Measurements from ENCODE around the gene EPPIN.

Gene EPPIN

DNA sequence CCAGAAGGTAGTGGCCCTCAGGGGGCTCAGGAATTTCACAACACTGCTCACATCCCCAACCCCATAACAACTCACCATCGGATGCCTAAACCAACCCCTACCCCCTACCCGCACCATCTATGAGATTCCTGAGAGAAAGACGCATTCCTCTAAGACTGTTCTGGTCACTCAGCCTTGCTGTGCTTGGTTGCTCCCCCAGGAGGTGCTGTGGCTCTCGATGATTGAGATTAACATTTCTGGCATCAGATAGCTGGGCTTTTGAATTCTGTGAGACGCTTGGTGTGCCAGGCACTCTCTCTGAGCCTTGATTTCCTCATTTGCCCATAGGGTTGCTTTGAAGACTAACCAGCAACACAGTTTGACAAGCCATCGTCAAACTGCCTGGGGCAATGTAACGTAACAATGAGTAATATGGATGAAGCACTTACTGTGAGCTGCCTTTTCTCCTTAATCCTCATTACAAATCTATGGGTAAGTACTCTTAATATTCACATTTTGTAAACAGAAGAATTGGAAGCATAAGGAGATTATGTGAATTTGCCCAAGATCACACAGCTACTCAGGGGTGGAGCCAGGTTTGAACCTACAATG is 8.9 kb downstream of the EPPIN start:
- ATAC-seq (no peak), DNase-seq (no peak)

- ATAC-seq (no peak), DNase-seq (no peak)
Measured at GRCh38 chr20:45527294-45527693, 19.9 kb downstream of the EPPIN start.

DNA sequence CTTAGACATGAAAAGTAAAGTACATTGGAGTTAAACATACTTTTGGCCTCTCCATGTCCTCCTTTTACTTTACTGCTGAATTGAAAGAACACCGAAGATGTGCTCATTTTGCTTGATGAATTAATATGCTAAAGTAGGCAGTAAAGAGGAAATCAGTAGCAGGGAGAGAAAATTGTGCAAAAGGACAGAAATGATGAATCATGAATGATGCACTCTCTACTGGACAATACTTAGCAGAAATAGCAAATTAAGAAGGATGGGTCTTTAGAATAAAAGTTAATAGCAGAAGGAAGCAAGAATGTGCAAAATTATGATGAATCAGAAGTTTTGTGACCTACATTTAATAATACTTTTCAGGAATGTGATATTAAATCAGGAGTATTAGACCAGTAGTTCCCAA is 23.4 kb downstream of the EPPIN start:
- ATAC-seq (no peak), DNase-seq (no peak)

GRCh38 chr20:45518282-45518681 is 28.9 kb downstream of the EPPIN start:
- DNase-seq (no peak), ATAC-seq (no peak)

DNA sequence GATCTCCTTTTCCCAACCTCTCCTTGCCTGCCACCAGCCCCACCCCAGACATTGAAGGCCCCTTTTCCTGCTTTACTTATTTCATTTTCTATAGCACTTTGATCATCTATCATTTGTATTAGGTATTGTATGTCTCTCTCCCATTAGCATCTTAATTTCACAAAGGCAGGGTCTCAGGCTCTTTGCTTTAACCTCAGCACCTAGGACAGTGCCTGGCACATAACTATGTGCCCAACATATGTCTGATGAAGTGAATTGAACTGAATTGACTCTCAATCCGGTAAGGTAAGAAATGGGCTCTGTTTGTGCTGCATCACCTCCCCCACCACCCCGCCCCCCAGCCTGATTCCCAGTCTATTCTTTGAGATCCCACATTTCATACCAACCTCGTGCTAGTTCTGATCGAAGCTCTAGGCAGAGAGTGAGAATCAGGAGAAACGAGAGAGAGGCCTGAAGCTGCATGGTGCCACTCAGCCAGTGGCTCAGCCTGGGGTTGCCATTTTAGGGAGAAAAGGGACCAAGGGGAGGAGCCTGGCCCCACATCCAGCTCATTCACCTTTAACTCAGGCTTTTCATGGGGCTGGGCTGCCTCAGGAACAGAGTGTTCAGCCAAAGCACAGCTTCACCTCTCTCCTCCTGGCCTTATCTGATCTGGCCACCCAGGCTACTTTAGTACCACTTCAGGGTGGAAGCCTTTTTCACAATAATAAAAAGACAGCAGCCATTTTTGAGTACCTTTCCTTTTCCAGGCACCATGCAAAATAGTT is 31.9 kb downstream of the EPPIN start, which contains the start of gene SPINT3:
SPINT3 (minus strand) TSS at position 476 of the 767 bp plus-strand sequence; CDS start at position 462, 14 bp downstream.
- ATAC-seq (no peak), DNase-seq (no peak)

- ATAC-seq (no peak), DNase-seq (no peak)
Measured at GRCh38 chr20:45510242-45510862, 36.8 kb downstream of the EPPIN start.

- ATAC-seq (no peak), DNase-seq (no peak)
Measured at GRCh38 chr20:45509091-45509490, 38.1 kb downstream of the EPPIN start.

DNA sequence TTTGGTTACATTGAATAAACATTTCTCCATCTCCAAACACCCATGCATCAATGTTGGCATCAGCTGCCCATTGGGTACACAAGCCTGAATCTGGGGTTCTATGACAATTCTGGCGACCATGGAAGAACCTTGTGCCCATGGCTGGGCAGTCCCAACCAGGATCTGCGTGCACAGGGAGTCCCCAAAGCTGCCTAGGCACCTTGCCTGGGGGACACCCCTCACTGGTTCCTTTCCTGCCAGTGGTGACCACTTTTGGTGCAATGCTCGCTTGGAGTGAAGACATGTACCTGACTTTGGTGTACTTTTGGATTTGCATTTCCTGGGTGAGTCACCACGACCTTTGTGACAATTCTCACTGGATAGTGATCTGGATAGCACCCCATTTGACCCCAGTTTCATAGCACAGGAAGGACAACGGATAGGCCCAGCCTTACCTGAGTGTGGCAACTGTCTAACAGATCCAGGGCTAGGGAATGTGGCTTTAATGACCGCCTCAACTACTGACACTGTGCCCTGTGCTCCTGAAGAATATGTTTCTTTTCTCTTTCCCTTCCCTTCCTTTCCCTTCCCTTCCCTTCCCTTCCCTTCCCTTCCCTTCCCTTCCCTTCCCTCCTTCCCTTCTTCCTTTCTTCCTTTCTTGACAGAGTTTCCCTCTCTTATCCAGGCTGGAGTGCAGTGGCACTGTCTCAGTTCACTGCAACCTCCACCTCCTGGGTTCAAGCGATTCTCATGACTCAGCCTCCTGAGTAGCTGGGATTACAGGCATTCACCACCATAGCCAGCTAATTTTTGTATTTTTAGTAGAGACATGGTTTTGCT is 38.9 kb downstream of the EPPIN start:
- ATAC-seq (peak; percentile 23), DNase-seq (peak; percentile 7)

- ATAC-seq (peak; percentile 77), DNase-seq (no peak)
Measured at GRCh38 chr20:45507011-45507820, 40.0 kb downstream of the EPPIN start.

DNA sequence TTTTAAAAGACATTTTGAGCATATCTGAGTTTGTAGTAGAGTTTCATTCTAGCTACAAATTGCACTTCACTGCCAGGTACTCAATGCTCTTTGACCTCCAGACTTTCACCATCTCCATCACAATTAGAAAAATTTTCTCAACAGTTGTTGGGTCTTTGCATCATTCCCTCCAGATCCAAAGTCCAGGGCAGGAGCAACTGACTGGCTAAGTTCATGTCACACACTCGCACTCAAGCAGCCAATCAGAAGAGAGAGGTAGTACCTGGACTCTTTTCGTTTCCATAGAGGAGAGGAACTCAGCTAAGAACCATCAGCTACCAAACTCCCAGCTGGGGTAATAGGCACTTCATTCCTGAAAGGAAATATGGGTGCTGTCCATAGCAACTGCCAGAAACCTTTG is 40.8 kb downstream of the EPPIN start:
- ATAC-seq = no peak
- no peak for DNase-seq

GRCh38 chr20:45503403-45503802 is 43.8 kb downstream of the EPPIN start:
- DNase-seq (no peak), ATAC-seq (no peak)

- no peak for DNase-seq
- ATAC-seq = no peak
Measured at GRCh38 chr20:45502561-45502960, 44.6 kb downstream of the EPPIN start.

DNA sequence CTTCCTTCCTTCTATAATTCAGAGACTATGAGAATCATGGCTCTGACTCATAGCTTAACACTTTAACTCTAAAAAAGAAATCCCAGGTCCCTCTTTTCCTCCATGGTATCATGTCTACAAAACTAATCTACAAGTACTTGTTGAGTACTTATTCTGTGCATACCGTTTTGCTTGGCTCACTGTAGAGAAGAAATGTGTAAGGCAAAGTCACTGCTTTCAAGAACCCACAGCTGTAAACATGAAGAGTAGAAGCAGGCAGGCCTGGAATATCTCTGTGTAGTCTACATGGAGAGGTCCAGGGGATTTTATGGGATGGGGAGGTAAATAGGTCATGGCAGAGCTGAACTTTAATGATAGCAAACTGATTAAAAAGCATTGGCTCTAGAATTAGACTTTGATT is 45.6 kb downstream of the EPPIN start:
- no peak for DNase-seq
- ATAC-seq = no peak

GRCh38 chr20:45500022-45500421 is 47.2 kb downstream of the EPPIN start:
- no peak for ATAC-seq
- no peak for DNase-seq

DNA sequence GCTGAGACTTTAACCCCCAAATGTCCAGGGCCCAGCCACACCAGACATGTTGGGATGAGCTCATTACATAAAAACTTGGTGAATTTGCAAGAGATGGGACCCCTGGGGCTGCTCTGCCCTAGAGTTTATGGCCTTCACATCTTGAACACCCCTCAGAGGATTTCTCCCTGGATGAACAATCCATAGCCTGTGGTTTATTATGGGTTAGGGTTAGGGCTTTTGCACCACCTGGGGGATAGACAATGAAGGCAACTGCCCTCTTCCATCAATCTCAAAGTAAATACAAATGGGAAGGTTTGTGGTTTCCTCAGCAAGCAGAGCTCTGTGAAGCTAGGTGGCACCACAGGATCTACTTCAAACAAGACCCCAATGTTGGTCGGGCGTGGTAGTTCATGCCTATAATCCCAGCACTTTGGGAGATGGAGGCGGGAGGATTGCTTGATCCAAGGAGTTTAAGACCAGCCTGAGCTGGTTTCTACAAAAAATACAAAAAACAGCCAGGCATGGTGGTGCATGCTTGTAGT is 49.2 kb downstream of the EPPIN start:
- DNase-seq (no peak), ATAC-seq (no peak)

DNA sequence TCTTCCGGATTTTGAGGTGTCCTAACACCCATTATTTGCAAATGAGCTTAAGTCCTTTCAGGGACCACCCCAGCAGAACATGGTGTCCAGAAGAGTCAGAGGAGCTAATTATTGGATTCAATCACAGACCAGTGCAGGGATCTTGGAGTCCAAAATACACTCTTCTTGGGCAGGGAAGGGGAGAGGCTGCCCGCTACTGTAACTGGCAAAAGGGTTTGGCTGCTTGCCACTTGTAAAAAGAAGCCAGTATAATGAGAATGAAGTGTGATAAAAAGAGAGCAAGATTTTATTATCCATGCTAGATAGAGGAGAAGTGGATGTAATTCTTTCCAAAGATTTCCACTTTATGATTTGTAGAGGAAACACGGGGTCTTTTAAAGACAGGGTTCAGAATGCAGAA is 51.0 kb downstream of the EPPIN start:
- ATAC-seq (no peak), DNase-seq (no peak)

GRCh38 chr20:45495501-45495941 is 51.7 kb downstream of the EPPIN start:
- no peak for DNase-seq
- ATAC-seq = no peak
